ENCODE data around the gene MARF1.
A peak's percentile ranks its signal among the peaks of the same experiment; 100 is the strongest.
"Not testable (repeated sequence)": the region's sequence is repeated elsewhere in the genome, so short reads cannot be mapped to it uniquely, and the experiment has no call there.

Gene MARF1

GRCh38 chr16:15618392-15618791, 24.6 kb downstream of the MARF1 start:
- peak; percentile 27 for DNase-seq (ENCODE audit: low read depth)

DNA sequence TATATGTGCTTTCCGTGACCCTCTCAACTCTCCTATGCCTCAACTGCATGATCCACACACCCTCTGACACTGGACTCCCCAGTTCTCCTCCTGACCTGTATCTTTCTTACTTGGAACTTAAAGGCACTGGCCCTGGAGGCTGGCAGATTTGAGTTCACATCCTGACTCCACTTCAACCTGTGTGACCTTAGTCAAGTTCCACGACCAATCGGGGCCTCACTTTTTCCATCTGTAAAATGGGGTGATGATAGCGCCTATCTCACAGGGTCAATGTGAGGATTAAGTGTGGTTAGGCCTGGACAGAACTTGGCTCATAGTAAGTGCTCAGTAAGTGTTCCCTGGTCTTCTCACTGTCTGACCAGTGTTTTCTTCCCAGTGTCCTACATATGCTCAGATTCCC, 25.1 kb downstream of the MARF1 start:
- DNase-seq (ENCODE audit: low read depth), result no peak

DNA sequence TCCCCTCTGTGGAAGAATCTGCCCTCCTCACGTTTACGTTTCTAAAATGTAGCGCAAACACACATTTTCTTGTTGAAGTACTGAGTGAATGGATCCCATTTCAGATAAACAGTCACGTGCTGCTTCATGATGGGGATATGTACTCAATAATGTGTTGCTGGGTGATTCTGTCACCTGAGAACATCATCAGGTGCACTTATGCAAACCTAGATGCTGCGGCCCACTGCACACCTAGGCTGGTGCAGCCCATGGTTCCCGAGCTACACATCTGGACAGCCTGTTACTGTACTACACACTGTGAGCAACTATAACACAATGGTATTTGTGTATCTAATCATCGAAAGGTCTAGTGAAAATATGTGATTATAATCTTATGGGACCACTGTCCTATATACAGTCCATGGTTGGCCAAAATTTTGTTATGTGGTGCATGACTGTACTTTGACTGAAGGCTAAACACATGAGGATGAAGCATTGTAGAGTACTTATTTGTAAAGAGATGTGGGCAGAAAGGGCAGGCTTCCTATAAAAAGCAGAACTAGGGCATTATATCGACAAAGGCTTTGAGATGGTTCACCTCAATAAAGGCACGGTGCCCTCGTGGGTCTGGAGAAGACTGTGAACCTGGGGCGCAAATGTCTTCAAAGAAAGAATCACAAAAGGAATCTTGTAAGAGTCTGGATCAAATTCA, 26.3 kb downstream of the MARF1 start:
- no peak for DNase-seq (ENCODE audit: low read depth)

GRCh38 chr16:15616012-15616411, 26.9 kb downstream of the MARF1 start:
- no peak for DNase-seq (ENCODE audit: low read depth)

DNA sequence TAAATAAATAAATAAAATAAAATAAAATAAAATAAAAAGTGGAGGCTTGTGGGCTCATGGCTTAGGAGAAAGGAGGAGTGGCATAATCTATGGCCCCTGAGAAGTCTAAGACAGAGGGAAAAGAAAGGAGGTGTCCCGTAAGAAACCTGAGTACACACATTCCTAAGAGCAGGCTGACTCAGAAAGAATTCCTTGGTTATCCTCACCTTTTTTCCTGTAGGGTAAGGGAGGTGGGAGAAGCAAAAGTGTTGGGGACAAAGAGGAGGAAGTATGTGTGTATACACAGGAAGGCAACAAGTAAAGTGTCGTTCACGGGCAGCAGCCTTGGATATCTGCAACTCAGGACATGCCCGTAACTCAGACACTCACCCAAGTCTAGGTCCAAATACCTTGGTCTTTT, 29.3 kb downstream of the MARF1 start:
- no peak for DNase-seq (ENCODE audit: low read depth)

DNA sequence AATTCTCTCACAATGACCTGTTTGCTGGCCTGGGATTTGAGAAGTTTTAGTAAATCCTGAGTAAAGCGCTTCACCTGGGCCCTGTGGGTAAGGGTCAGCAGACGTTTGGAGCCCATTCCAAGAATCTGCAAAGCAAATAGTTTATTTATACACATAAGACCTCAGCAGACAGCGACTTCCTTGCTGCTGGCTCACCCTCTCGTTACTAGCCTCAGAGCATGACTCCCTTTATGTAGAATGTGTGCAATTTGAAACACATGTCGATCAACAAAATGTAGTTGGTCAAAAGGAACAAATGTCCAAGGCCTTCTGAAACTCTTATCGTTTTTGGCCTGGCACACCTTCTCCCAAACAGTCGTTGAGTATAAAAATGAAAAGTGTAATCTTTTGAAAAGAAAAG, 31.3 kb downstream of the MARF1 start:
- DNase-seq (ENCODE audit: low read depth), result no peak

GRCh38 chr16:15610369-15610871, 32.5 kb downstream of the MARF1 start:
- DNase-seq (ENCODE audit: low read depth), result no peak

GRCh38 chr16:15609286-15609649, 33.7 kb downstream of the MARF1 start:
- no peak for DNase-seq (ENCODE audit: low read depth)

- DNase-seq (ENCODE audit: low read depth), result no peak
Observed at GRCh38 chr16:15608398-15609285, 34.3 kb downstream of the MARF1 start.

GRCh38 chr16:15607700-15608396, 35.1 kb downstream of the MARF1 start:
- DNase-seq (ENCODE audit: low read depth), result no peak

GRCh38 chr16:15607221-15607699, 35.7 kb downstream of the MARF1 start:
- not testable (repeated sequence) for DNase-seq (ENCODE audit: low read depth)

GRCh38 chr16:15606518-15607220, 36.3 kb downstream of the MARF1 start:
- DNase-seq (ENCODE audit: low read depth), result no peak

DNA sequence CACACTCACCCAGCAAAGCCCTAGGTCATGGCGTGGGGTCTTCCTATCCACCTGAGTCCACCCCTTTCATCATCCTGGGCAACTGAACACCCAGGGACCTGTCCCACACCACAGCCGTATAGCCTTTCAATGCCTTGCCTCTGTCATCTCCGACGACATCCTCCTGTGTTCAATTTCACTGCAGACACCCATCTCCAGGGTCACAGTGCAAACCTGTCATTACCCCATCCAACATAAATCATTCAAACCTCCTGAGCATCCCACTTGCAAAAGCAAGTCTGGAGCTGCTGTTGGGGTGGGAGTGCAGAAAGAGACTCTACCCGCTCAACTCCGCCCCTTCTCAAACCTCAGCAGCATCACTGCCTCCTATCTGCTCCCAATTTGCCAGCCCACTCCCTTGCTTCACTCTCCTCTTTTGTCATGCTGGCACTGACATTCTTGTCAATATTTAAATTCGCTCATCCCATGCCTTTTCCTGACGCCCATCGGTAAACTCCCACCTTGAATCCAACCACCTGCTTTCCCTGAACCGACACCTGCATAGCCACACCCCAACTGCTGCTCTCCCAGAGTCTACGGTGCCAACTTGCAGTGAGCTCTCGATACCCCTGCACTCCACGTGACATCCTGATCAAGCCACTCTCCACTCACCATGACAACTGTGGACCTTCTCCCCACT, 37.0 kb downstream of the MARF1 start:
- DNase-seq (ENCODE audit: low read depth), result no peak

DNA sequence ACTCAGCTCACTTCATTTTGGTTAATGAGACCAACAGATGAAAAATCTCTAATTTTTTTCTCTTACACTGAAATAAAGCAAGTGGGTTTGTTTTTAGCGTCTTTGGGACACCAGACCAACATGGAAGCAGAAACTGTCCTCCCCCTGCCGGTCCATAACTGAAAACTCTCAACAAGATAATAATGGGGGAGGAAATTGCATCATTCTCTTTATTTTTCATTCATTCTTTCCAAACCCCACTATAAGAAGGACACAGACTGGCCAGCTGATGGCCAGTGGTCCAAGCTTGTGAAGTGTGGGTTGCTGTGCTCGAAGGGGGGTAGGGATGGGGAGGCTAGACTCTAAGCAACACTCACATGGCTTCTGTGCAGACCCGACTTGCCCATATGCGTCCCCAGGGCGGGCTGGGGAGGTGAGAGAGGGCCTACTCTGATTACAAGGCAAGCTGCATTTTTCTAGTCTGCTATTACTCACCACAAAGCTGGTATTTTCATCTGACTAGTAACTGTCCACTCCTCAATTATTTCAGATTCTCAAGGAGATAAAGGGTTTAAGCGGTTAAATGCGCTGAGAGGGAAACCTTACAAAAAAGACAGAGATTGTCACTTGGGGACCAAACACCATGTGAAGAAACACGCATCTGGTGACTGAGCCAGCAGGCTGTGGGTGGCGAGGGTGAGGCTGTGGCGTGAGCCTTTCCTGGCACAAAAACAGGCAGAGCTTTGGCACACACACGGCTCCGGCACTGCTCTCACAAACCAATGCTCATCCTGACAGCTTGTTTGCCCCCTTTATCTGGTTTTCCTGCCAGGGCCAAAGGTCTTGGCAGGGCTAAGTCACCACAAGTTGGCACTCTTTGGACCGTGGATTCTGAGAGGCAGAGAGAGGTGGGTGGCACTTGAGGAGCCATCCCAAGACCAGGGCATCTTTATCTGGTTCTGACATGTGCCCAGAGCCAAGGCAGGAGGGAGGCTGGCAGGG, 38.2 kb downstream of the MARF1 start:
- DNase-seq (ENCODE audit: low read depth), result no peak

DNA sequence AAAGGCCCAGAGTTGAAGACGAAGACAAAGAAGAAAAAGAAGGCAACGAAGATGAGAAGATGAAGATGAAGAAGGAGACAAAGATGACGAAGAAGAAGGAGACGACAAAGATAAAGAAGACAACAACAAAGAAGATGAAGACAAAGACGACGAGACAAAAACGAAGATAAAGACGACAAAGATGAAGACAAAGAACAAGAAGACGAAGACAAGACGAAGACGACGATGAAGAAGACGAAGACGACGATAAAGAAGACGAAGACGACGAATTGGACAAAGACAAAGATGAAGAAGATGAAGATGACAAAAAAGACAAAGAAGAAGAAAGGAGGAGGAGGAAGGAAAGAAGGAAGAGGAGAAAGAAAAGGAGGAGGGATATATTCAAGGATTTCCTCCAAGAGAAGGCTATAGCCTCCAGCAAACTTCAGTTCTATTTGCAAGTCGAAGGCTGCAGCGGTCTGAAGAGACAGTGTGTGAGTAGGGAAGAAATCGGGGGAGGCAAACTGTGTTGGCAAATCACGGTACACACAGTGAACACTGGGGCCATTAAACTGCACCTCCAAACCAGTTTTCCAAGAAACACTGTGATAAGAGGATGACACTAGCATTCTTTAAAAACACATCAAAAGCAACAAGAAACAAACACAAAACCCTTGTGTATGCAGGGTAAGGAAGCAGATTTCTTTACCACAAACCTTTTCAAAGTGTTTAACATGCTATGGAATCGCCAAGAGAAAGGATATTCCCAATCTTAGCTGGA, 40.5 kb downstream of the MARF1 start:
- DNase-seq (ENCODE audit: low read depth), result no peak

DNA sequence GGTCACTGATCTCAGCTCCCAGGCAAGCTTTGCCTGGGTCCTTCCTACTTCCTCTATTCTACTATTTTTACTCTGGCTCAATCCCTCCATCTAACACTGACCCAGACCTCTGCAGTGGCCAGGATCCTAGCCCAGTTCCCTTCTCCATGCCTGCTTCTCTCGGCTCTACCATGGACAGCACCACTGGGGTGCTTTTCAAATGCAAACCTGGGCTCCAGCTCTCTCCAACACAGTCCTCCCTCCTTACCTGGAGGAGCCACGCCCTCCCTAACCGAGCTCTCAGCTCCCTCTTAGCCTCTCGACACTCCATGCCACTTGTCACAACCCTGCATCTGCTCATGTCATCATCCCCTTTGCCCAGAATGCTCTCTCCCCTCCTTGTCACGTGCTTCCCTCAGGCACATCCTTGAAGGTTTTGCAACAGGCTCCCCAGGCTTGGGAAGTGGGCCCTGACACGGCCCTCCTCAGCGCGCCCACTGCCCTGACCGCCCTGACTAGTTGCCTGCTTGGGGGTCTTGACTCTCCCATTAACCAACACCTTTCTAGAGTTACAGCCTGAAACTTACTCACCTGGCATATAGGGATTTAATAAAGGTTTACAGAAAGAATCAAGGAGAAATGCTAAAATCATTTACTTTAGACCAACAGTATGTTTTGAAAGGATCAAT, 41.6 kb downstream of the MARF1 start:
- no peak for DNase-seq (ENCODE audit: low read depth)

DNA sequence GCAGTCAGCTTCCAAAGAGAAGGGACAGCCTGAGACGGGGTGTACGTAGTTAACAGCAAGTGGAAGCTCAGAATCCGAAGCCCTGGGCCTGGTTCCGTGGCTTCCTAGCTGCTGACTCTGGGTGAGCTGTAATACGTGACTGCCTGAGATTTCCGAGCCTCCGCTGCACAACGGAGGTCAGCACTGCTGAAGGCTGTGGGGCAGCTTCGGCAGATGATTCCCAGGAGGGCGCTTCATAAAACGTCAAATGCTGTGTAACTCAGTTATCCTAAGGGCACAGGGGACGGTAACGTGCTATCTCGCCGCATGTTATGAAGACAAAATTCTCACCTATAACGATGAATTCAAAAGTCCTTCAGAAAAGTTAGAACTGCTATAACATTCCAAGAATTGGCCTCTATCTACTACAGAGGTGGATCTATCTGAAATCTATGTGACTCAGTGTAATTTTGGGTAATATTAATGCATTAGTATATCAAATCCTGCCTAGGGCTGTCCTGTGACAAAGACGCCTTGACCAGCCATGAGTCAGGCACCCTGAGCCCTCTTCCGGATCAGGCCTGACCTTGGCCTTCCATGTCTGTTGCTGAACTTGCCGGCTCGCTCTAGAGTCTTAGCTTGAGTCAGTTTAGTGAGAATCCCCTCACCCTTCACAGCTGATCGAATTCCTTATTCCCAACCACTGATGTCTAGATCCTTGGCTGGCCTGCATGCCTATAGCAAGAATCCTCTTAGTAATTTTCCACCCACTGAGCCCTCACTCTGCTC, 43.5 kb downstream of the MARF1 start:
- no peak for DNase-seq (ENCODE audit: low read depth)

DNA sequence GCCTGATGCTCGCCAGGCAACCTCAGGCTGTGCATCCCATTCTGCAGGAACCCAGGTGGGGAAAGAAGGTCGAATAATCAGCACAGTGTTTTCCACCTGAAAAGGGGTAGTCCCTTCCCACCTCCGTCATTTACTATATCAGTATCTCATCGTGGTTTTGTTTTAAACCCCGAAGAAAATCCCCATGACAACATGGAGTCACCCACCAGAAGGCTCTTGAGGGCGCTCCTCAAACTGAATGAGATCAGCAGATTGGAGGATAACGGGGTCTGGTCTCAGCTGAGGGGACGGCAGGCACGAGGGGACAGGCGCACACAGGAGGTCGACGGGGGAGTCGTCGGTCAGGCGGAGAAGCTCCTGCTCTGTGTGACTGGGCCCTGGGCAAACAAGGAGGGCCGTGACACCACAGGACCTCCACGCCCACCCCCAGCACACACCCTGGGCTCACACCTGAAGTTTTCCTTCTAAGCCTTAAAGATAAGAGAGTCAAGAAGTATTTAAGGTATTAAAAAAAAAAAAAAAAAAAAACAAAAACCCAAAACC, 44.2 kb downstream of the MARF1 start:
- DNase-seq (ENCODE audit: low read depth), result no peak

All from GM04503 (cell line).